Measurements from ENCODE around the gene SIGLEC10.

The SIGLEC10 gene

GRCh38 chr19:51386882-51387520 is 30.4 kb downstream of the SIGLEC10 start:
- in situ Hi-C loops (cut with HindIII; ENCODE audit: low sequenced_read_pairs) = no loop called here
- no peak overlapping the region for H3K4me3 ChIP-seq (ENCODE audit: low read depth, low read length)
- TF ChIP-seq CTCF (IDR thresholded peaks at IDR 0.05; ENCODE audit: low read depth, low read length) = no peak
- no peak for DNase-seq (ENCODE audit: low read depth, low spot score)

- in situ Hi-C loops (cut with HindIII; ENCODE audit: low sequenced_read_pairs) = no loop called here
- TF ChIP-seq CTCF (IDR thresholded peaks at IDR 0.05; ENCODE audit: low read depth, low read length) = no peak
- no peak for DNase-seq (ENCODE audit: low read depth, low spot score)
- no peak overlapping the region for H3K4me3 ChIP-seq (ENCODE audit: low read depth, low read length)
Measured at GRCh38 chr19:51382004-51382403, 35.4 kb downstream of the SIGLEC10 start.

GRCh38 chr19:51380379-51380778 is 37.1 kb downstream of the SIGLEC10 start:
- in situ Hi-C loops (cut with HindIII; ENCODE audit: low sequenced_read_pairs) = no loop called here
- no peak overlapping the region for H3K4me3 ChIP-seq (ENCODE audit: low read depth, low read length)
- no peak for TF ChIP-seq CTCF (IDR thresholded peaks at IDR 0.05; ENCODE audit: low read depth, low read length)
- DNase-seq (ENCODE audit: low read depth, low spot score) = no peak

GRCh38 chr19:51377422-51377821 is 40.0 kb downstream of the SIGLEC10 start:
- in situ Hi-C loops (cut with HindIII; ENCODE audit: low sequenced_read_pairs) = no loop called here
- no peak for DNase-seq (ENCODE audit: low read depth, low spot score)
- TF ChIP-seq CTCF (IDR thresholded peaks at IDR 0.05; ENCODE audit: low read depth, low read length) = no peak
- no peak overlapping the region for H3K4me3 ChIP-seq (ENCODE audit: low read depth, low read length)

- DNase-seq (ENCODE audit: low read depth, low spot score) = no peak
- H3K4me3 ChIP-seq (ENCODE audit: low read depth, low read length) = no peak overlapping the region
- in situ Hi-C loops (cut with HindIII; ENCODE audit: low sequenced_read_pairs) = no loop called here
- TF ChIP-seq CTCF (IDR thresholded peaks at IDR 0.05; ENCODE audit: low read depth, low read length) = no peak
Measured at GRCh38 chr19:51375504-51376221, 41.8 kb downstream of the SIGLEC10 start.

- TF ChIP-seq CTCF (IDR thresholded peaks at IDR 0.05; ENCODE audit: low read depth, low read length) = no peak
- H3K4me3 ChIP-seq (ENCODE audit: low read depth, low read length) = no peak within 1 kb of the TSS
- in situ Hi-C loops (cut with HindIII; ENCODE audit: low sequenced_read_pairs) = no loop called here
- DNase-seq (ENCODE audit: low read depth, low spot score) = no peak
Measured at GRCh38 chr19:51372649-51373504, 44.6 kb downstream of the SIGLEC10 start, which contains the start of gene NKG7. Gene NKG7, minus strand, starts transcription at chr19:51372654. Its CDS starts 119 bp downstream, at chr19:51372535.
